Neural crest cell (in vitro differentiated cells): ENCODE data around the gene LMO7. TPM values are rescaled to one million over a fixed set of nuclear protein-coding genes. Genes with fewer than 3 reads are reported as not detected.
"Not testable (repeated sequence)": the region's sequence is repeated elsewhere in the genome, so short reads cannot be mapped to it uniquely, and the experiment has no call there.

Experiments
- DNase-seq: peaks from one replicate; pipeline ENCODE4 v3.0.0; 2021; ENCODE audit warnings: low read depth, mixed read lengths, low spot score
- H3K27ac Mint-ChIP-seq: one replicate; pipeline ENCODE4 v1.8.0; 2021; ENCODE audit warnings: mild to moderate bottlenecking, mixed read lengths; ENCODE audit not compliant: unreplicated experiment
- H3K27me3 Mint-ChIP-seq: 2 replicates; pipeline ENCODE4 v1.8.0; 2021; ENCODE audit warnings: low read depth, mild to moderate bottlenecking, mixed read lengths
- H3K36me3 Mint-ChIP-seq: 2 replicates; pipeline ENCODE4 v1.8.0; 2021; ENCODE audit warnings: low read depth, mild to moderate bottlenecking, mixed read lengths
- H3K4me1 Mint-ChIP-seq: 2 replicates; pipeline ENCODE4 v1.8.0; 2021; ENCODE audit warnings: mixed read lengths
- H3K4me3 Mint-ChIP-seq: one replicate; pipeline ENCODE4 v1.8.0; 2021; ENCODE audit warnings: mild to moderate bottlenecking, mixed read lengths
- H3K9me3 Mint-ChIP-seq: 2 replicates; pipeline ENCODE4 v1.8.0; 2021; ENCODE audit warnings: mixed read lengths
- total RNA-seq: library from RNA; stranded (reverse); gene quantifications from 2 replicates; pipeline ENCODE4 v1.2.1, GENCODE V29; 2021
- TF ChIP-seq, protein P1 (sequence below): fragments of 200-600 bp; sonication (generic); conservative IDR thresholded peaks from 2 replicates; pipeline ENCODE4 v1.5.0; 2021; ENCODE audit warnings: antibody characterized with exemption, mild to moderate bottlenecking

LMO7 gene
- total RNA-seq, 1 donor from 2014 or later = 4.8 TPM

DNA sequence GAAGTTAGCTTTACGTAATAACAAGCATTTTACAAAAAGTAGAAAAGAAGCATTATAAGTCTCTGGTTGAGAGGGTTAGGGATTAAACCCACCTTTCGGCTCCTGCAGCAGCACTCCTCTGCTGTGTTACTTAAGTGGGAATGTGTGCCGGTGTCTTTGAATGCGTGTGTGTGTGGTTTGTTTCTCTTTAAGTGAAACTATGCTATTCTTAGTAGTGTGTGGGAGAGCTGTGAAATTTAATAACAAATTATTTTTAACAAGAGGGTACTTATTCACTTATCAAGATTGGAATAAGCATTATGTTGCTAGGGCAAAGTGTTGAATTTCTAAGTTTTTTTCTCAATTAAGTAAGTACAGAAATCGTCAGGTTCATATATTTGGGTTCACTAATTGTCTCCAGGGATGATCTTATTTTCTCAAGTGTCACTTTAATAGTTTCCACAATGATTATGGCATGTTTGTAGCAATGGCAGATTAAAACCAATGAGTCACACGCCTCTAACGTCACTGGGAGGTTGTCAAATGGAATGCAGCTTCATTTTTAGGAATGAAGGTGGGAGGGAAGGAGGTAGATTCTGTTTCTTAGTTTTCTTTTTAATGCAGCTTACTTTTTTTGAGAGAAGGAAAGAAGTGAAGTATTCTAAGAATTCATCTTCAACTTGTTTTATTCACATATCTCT is 151.3 kb downstream of the LMO7 start:
- no peak overlapping the region for H3K27ac Mint-ChIP-seq
- H3K36me3 Mint-ChIP-seq = no peaks in the 10 kb centered on the region
- H3K27me3 Mint-ChIP-seq = no peaks in the 10 kb centered on the region
- peaks cover 12% of the 10 kb centered on the region for H3K4me1 Mint-ChIP-seq
- H3K4me3 Mint-ChIP-seq = no peak overlapping the region
- DNase-seq = no peak
- TF ChIP-seq, protein P1, sequence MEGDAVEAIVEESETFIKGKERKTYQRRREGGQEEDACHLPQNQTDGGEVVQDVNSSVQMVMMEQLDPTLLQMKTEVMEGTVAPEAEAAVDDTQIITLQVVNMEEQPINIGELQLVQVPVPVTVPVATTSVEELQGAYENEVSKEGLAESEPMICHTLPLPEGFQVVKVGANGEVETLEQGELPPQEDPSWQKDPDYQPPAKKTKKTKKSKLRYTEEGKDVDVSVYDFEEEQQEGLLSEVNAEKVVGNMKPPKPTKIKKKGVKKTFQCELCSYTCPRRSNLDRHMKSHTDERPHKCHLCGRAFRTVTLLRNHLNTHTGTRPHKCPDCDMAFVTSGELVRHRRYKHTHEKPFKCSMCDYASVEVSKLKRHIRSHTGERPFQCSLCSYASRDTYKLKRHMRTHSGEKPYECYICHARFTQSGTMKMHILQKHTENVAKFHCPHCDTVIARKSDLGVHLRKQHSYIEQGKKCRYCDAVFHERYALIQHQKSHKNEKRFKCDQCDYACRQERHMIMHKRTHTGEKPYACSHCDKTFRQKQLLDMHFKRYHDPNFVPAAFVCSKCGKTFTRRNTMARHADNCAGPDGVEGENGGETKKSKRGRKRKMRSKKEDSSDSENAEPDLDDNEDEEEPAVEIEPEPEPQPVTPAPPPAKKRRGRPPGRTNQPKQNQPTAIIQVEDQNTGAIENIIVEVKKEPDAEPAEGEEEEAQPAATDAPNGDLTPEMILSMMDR = no peak
- peaks cover 7% of the 10 kb centered on the region for H3K9me3 Mint-ChIP-seq

DNA sequence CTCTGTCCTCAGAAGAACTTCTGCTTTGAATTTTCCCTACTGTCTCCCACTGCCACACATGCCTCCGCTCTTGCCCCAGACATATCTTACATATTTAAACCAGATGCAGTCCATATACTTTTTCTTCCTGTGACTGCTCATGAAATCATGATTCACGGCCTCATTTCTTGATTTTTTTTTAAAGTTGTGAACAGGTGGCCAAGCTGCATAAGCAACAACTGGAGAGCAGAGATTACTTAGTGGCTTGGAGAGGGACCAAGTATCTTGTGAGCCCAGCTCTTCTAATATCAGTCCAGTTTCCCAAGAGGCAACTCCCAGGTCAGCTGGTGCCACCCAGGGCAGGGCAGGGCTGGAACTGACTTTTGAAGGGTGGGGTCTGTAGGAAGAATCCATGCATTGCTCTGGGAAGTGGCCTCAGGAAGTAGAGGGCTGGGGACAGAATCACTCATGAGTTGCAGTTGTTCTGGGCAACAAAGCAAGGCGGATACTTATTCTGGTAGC is 152.4 kb downstream of the LMO7 start:
- TF ChIP-seq, protein P1 = no peak
- DNase-seq = no peak
- Mint-ChIP-seq H3K4me1 (peaks cover 19% of the 10 kb centered on the region), H3K4me3 (no peak overlapping the region), H3K9me3 (peaks cover 2% of the 10 kb centered on the region), H3K27ac (no peak overlapping the region), H3K36me3 (no peaks in the 10 kb centered on the region), H3K27me3 (no peaks in the 10 kb centered on the region)

DNA sequence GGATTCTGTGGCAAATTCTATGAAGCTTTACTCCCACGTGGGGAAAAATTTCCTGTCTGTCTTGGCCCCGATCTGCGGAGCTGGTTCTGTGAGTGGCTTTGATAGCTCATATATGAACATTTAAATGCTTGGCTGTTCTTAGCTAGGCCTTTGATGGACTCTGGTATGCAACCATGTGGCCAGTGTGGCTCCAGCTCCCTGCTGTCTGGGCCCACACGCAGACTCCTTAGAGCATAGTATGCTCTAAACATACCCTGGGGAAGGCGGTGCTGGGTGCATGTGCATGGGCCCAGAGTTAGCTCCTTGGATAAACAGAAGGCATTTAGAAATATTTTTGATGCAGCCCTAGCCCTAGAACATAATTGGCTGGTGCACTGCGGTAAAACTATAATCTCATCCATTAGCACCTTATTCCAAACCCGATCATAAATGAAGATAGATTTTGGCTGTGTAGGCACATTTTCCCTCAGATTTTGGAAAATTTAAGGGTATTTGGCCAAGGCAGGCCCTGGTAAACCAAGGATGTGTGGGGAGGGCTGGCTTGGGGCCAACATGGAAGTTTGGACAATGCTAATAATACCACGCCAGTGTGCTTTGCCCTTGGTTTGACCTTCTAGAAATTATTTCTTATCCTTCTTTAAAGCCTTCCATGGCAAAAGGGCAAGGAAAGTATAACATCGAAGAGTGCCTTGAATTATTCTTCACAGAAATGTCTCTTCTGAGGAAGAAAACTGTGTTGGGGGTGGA is 153.5 kb downstream of the LMO7 start:
- no peaks in the 10 kb centered on the region for H3K36me3 Mint-ChIP-seq
- no peaks in the 10 kb centered on the region for H3K27me3 Mint-ChIP-seq
- TF ChIP-seq, protein P1 = no peak
- H3K27ac Mint-ChIP-seq = no peak overlapping the region
- DNase-seq = no peak
- H3K9me3 Mint-ChIP-seq = peaks cover 2% of the 10 kb centered on the region
- H3K4me1 Mint-ChIP-seq = peaks cover 19% of the 10 kb centered on the region
- no peak overlapping the region for H3K4me3 Mint-ChIP-seq

DNA sequence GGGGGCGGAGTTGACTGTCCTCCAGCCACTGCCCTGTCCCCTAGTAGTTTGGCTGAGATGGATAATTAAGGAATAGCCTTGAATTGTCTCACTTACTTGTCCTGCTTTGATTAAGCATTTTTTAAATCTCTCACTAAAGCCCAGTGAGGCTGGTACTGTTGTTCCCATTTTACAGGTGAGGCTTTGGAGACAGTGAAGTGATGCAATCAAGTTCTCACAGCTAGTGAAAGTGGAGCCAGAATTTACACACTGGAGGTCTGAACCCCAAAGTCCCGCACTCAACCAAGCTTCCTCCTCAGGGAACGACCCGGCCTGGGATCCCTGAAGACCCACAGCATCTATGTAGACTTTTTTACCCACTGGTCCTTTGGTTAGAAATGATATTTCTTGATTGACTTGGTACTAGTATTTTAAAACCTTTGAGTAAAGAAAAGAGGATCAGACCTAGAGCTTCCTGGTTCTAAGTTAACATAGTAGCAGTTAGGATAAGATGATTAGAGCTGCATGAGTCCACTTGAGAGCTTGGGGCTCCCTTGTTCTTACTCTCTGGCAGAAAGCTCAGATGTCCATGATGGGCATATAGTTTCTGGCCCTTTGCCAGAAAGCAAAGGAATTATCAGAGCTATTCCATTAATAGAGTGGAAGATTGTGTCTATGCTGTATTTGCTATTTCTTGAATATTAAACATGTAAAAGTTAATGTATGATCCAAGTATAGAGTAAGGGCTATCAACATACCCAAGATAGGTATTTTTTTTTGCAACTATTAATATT is 154.3 kb downstream of the LMO7 start:
- Mint-ChIP-seq H3K27me3 (no peaks in the 10 kb centered on the region), H3K9me3 (peaks cover 2% of the 10 kb centered on the region), H3K4me1 (peaks cover 19% of the 10 kb centered on the region), H3K36me3 (no peaks in the 10 kb centered on the region), H3K27ac (no peak overlapping the region), H3K4me3 (no peak overlapping the region)
- TF ChIP-seq, protein P1 = no peak
- no peak for DNase-seq

DNA sequence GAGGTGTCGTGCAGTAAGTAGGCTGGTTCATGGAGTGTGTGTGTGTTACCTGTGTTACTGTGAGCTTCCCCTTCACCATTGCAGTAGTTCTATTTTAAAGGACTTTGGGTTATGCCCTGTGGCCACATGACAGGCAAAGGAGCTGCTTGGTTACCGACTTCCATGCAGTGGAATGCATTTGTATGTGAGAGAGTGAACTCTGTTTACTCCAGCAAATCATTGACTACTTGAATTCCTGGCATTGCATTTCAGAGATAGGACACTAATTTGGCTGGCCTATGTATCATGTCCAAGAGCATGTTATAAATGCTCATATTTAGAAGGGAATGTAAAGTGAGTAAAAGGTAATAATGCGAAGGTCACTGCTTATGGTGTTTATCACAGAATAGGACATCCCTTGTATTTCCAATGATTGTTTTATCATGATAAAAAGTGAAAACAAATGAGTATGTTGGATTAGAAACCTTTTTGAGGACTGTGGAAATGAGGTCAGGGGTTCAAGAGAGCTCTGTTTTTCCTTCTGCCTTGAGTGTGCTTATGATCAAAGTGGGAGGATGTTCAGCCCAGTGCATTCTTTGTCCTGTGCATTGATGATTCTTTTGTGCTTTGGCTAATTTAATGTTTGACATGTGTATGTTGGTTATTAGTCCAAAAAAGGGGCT is 156.5 kb downstream of the LMO7 start:
- Mint-ChIP-seq H3K9me3 (no peaks in the 10 kb centered on the region), H3K4me1 (peaks cover 19% of the 10 kb centered on the region), H3K27me3 (no peaks in the 10 kb centered on the region), H3K27ac (no peak overlapping the region), H3K36me3 (no peaks in the 10 kb centered on the region), H3K4me3 (no peak overlapping the region)
- TF ChIP-seq, protein P1 = no peak
- no peak for DNase-seq

DNA sequence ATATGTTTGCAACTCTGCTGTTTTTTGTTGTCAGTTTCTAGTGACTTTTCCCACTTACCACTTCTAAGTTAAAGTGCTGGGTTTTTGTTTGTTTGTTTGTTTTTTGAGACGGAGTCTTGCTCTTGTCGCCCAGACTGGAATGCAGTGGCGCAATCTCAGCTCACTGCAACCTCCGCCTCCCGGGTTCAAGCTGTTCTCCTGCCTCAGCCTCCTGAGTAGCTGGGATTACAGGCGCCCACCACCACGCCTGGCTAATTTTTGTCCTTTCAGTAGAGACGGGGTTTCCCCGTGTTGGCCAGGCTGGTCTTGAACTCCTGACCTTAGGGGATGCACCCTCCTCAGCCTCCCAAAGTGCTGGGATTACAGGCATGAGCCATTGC is 157.0 kb downstream of the LMO7 start:
- not testable (repeated sequence) for H3K36me3 Mint-ChIP-seq, H3K4me3 Mint-ChIP-seq, H3K27ac Mint-ChIP-seq, H3K27me3 Mint-ChIP-seq, H3K9me3 Mint-ChIP-seq, DNase-seq
- H3K4me1 Mint-ChIP-seq = peaks cover 19% of the 10 kb centered on the region
